GM18511 (cell line): ENCODE measurements around the gene ASXL1.

ENCODE experiments used
- ATAC-seq: cut with Tn5 transposase; IDR thresholded peaks from one replicate; pipeline ENCODE4 v1.9.1; 2021; ENCODE audit warnings: mild to moderate bottlenecking, moderate library complexity; ENCODE audit not compliant: unreplicated experiment

ASXL1 gene

DNA sequence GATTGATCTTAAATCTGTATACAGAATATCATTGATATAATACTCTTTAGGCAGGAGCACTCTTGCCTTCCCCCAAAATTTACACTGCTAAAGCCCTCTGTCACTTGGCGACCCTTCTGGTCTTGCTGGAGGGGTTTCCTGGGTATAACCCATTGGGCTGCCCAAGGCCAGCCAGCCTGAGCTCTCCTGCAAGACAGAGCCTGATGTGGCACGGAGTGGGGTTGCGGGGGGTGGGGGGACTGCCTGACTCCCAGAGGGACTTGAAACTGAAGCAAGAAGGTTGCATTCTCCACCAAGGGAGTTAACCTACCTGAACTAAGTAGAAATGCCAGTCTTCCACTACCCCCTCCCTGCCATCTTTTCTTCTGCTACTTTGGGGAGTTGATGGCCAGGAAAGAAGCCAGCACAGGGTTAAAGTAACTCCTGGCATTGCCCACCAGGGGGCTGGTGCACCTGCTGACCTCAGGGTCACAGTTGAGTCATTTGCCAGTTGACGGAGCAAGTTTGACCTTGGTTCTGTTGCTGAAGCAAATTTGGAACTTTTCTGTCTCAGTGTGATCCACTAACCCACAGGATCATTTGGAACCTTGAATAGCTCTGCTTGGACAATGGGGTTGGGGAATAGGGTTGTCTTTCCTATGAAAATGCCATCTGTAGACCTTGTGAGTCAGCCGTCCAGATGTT lies 79.4 kb downstream of the ASXL1 start:
- ATAC-seq, result no peak

DNA sequence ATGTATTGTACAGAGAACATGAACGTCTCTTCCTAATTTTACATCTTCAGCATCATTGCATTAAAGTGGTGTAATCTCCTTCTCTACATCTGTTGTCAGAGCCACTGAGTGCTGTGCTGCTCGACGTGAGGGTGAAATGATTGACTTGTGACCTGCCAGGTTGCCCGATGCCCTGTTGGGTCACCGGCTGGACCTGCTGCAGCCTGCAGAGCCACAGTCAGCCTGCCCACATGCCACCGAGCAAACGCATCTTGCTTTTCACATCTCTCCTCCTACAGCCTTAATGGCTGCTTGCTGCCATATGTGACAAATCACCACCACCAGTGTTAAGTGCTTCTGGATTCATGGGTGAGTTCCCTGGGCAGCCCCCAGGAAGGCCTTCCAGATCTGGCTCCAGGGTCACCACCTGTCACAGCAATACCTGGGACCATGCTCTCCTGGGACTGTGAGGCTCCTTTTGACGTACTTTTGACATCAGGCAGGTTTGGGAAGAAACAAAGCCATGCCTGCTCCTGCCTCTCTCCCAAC lies 80.3 kb downstream of the ASXL1 start:
- no peak for ATAC-seq

DNA sequence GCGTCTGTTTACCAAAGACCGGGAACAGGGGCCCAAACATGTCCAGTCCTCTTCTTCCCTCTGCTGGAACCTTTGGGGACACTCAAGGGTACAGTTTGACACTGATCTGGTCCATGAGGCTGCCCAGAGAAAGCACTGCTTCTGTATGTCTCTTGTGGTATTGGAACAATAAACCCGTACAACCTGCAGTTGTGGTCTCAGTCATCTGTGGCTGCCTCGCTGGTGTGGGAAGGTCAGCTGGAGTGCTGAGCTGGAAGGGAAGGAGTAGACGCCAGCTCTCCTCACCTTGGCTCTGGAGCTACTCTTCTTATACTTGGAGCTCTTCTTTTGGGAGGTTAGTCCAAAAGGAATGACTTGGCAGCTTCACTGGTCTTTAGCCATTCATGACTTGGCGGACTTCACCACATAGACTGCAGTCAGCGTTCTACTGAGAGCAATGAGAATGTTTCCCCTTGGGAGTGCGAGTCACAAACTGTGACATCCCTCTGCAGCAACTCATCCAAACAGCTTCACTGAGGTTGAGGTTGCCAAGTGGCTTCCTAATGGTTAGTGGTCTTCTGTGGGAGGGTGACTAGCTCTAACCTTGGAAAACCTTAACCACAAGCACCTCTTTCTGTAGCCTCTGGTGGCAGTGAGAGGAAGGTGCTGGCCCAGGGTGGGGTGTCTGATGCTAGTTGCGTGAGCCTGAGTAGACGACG lies 81.2 kb downstream of the ASXL1 start:
- no peak for ATAC-seq

DNA sequence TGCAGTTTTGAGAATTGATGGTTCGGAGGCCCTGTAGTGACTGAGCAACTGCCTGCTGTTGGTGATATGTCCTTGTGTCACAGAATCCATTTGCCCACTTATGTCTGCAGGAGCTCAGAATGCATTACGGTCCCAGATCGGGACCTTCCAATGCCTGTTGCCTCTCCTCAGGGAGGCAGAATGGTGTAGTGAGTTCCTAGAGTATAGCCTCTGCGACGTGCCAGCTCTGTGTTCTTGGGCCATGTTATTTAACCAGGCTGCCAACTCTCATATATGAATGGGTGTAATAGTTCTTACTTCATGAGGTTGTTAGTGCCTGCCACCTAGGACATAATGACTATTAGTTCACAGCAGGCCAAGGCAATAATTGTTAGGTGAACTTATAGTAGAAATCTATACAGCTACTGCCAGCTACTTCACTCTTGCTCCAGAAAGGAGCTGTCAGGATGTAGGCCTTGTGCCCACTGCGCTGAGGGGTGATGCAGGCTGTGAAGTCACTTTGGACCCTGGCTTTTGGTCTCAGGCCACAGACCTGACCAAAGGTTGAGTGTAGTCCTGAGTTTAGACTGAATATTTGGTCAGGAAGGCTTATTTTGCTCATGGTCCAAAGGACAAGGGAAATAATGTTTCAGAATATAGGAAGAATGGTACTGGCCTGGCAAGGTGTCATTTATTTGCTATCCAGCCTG lies 82.1 kb downstream of the ASXL1 start:
- ATAC-seq, result no peak

DNA sequence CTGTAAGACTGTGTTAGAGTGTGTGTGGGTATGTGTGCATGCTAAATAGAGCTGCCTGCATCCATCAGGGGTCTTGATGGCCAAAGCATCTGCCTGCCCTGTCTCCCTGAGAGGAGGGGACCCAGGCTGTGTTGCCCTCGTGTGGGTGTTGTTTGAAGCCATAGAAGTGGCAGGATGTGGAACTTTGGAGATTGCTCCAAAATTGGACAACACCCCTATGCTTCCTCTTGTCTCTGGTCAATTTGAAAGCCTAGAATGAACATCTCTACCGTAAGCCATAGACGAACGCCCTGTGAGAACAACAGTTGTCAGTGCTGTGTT lies 82.6 kb downstream of the ASXL1 start:
- no peak for ATAC-seq

DNA sequence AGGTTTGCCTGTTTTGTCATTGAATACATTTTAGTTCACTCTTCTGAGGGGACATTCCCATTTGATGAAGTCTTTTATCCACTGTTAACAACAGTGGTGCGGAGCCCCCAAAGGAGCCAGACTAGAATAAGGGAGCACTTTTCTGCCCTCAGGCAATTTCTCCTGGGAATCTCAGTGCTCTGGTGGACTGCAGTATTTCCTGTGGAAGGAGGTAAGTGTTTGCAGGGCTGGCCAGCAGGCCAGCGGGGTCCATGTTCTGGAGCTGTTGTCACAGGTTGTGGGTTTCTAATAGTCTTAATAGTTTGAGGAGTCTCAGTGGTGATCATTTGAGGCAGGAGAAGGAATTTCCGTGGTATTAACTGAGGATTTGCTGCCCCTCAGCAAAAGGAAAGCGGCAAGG lies 83.5 kb downstream of the ASXL1 start:
- no peak for ATAC-seq

DNA sequence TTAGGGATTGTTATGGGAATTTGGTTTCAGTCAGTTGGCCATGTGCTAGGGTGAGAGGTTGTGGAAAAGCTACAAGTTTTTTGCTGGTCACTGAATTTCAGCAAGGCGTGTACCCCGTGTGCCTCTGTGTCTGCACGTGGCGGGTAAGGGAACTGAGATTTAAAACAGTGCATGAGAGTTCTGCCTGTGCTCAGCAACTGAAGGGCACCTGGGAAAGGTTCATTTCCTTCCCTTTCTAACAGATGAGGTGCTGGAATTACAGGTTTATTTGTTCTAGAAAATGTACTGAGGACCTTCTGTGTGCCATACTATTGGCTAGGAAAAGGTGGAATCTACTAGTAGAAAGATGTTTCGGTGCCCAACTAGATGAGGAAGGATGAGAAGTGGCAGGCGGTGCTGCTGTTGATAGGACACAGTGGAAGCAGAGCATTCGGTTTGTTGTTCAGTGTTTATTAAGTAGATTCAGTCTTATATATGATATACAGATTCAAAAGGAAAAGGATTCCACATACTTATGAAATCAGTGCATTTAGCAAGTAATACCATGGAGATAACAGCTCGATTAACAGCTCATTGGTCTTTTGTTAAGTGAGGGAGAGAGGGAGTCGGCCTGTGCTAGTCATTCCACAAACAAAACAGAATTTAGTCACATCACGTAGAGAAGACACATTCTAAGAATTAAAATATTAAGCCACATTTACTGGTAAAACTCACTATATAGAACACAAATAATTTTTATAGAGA lies 84.7 kb downstream of the ASXL1 start:
- no peak for ATAC-seq

DNA sequence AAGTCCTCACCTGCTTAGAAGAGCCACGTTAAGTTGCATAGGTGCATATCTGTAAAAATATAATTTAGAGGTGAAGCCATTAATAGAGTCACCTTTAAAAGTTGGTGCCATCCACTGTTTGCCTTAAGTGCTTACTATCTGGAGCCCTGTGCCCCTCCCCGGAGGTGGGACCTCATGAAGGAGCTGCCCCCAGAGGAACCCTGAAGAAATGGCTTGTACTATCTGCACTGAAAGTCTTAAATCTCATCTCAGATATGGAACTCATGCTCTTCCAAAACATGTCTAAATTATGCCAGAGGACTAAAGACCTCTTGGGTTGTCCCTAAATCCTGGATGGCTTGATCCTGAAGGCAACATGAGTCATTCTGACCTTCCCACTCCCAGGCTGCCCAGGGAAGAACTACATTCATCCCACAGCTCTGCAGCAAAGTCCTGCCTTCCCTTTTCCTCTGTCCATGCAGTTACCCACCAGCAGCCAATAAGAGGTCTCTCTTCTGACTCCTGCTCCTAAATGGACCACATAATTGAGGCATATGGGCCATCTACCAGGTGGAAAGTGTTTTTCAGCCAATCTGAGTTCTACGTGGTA lies 85.3 kb downstream of the ASXL1 start:
- ATAC-seq, result no peak

DNA sequence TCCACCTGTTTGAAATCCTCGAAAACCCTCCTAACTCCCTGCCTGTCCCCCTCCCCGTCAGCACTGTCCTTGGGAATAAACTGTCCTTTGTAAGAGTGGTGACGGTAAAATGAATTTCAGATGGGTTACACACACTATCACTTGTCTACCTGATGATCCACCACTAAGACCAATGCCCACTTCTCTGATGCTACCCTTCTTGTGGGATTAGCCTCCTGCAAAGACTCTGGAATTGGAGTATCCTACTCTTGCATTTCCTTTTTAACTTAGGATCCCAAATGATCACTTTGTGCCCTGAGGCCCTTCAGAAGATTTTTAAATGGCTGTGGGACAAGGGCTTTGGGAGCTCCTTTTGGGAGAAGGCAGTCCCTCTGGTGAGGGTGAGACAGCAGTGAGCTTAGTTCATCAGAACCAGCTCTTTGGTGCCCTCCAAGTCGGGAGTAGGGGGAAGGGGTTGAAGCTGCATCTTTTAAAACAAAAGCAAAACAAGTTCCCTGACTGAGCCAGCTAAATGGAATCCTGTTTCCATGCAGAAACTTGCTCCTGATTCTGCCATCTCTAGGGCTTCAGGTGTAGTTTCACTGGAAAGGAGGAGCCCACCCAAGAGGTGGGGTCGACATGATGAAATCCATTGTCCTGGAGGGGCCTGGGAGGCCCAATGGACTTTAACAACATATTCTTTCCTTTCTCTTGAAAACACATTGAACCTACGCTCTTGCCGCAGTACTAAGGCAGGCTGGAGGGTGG lies 86.5 kb downstream of the ASXL1 start:
- ATAC-seq, result no peak

DNA sequence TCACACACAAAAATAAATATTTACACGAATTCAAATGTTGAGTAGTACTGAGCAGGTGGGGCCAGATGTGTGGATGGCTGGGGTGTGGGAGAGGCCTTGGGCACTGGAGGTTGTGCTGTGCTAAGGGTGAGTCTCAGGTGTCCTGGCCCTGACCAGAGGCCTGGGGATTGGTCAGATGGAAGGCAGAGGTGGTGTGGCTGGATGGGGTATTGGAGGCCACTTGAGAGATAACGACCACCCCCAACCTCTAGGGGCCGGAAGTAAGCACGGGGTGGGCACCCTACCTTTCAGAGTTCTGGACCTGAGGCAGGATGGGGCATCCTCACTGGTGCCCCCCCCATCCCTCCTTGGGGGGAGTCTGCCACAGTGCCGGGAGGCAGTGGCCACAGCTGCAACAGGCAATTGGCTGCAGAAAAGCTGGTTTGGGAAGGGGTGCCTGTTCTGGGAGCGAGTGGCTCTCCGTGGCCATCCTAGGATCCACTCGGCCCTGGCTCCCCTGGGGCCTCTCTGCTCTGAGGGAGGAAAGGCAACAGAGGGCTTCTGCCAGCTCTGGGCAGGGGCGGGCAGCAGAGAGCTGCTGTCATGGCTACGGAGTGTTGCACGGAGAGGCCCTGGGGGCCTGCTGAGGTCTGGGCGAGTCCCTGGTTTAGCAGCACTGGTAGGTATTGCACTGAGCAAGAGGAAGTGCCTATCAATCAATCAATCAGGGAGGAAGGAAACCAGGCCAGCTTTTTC lies 87.6 kb downstream of the ASXL1 start:
- ATAC-seq, result peak; percentile 72

DNA sequence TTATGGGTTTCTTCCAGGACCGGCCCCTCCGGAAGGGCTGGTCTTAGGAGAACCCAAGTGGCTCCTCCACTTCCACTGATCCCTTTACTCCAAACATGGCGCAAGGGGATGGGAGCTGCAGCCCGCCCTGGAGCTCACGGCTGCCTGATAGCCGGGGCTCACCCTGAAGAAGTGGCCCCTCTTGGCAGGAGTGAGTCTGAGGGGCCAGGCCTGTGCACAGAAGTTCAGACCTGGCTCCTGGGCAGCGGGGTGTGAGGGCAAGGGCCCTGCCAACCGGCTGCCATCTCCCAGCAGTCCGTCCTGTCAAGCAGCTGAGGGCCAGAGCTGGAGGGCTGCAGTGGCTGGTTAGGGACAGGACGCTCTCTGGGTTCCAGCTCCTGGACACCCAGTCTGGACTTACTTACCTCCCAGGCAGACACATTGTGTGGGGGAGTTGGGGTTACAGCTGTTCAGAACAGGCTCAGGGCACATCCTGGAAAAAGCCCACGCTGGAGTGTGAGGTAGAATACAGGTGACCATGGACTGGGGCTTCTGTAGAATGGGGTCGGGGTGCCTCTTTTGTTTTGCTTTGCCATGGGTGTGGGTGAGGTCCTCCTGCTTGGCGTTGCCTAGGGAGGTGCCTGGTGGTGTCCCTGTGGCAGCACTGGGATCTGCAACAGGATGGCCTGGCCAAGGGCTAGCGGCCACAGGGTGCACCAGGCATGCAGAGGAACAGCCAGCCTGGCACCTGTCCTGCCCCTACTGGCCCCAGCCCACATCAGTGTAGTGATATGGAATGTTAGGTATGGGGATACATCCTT lies 88.4 kb downstream of the ASXL1 start:
- ATAC-seq, result no peak

DNA sequence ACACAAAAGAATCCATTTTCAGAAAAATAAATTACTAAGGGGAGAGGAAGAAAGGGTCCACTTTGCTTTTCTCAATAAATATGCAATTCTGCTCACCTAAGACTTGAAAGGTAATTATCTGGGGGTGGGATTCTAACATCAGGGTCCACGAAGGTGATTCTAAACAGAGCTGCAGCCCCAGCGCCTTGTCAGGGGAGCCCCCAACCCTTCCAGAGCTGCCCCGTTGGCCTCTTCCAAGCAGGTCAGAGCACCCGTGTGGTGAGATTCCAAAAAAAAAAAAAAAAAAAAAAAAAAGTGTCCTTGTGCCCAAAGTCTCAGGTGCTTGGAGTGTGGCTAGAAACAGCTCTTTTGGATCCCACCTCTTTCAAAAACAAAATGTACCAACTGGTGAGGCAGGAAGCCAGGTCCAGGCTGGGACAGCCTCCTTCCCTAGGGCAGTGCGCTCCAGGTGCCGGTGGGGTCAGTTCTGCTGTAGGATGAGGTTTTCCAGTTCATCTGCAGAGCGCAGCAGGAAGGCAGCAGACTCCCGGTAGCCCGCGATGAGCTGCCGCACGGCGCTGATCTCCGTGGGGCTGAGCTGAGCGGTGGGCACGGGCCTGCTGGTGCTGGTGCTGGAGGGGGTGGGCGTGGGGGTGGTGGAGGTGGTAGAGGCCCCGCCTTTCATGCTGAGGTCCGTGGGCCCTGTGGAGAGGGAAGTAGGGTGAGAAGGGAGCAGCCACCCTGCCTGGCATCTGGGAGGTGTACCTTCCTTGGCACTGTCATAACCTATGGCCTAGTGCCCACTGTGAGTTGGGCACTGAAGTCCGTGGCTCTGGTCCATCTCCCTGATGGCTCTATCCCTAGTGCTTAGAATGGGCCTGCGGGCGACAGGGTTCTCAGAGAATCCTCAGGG lies 89.3 kb downstream of the ASXL1 start:
- no peak for ATAC-seq

DNA sequence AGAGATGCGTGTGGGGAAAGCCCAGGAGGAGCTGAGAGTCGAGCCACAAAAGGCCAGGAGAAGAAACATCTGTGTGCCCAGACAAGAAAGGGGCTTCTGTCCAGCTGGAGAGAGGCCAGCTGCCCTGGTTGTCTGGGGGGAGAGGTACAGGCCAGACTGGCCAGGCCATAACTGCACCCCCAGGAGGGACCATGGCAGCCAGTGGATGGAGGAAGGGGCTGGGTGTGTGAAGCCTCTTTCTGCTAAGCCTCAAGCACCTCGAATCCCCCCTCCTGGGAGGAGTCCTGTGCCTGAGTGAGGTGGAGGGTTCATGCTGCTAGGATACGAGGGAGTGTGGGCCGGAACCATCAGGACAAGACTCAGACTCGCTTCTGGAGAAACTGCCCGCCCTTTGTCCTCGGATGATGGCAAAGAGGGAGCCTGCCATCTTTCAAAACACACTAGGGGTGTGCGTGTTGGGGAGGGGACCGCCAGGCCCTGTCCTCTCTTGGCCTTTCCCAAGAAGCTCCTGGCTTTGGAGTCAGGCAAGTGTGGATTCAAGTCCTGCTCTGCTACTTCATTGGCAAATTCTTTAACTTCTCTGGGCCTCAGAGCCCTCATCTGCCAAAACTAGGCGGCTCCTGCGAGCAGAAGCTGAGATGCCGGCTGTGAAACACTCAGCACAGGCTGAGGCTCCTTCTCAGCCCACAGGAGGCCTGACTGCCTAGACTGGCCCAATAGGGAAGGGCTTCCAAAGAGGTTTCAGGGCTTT lies 90.3 kb downstream of the ASXL1 start:
- no peak for ATAC-seq

DNA sequence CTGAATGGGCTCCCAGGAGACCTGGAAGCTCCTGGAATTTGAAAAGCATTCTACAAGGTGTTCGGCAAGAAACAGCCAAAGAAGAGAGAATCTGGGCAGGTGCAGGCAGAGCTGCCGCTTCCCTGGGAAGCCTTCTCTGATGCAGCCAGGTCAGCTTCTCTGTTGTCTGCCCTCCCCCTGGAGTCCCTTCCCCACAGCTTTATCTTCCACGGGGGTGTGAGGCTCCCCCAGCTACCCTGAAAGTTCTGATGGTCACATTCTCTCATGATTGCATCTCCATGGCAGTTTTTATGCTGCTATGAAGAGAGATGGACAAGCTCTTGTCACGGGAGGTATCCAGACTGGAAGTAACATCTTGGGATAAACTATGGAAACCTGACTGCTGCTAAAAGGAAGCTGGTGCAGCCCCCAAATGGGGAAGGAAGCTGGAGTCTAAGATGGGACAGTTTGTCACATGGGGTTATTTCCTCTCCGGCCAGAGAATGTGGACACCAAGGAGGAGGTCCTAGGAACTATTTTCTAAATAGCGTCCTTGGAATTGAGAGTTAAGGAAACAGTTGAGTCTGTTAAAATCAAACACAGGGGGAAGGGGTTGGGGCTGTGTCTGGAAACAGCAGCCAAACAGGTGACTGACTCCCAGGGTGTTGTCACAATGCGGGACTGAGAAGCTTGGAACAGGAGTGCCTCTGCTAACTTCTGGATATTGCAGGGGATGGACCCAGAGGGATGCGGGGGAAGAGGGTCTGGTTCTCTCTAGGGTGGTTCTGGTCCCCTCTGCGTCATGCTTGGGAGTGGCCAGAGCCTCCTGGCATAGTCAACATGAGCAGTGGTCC lies 91.1 kb downstream of the ASXL1 start:
- no peak for ATAC-seq

DNA sequence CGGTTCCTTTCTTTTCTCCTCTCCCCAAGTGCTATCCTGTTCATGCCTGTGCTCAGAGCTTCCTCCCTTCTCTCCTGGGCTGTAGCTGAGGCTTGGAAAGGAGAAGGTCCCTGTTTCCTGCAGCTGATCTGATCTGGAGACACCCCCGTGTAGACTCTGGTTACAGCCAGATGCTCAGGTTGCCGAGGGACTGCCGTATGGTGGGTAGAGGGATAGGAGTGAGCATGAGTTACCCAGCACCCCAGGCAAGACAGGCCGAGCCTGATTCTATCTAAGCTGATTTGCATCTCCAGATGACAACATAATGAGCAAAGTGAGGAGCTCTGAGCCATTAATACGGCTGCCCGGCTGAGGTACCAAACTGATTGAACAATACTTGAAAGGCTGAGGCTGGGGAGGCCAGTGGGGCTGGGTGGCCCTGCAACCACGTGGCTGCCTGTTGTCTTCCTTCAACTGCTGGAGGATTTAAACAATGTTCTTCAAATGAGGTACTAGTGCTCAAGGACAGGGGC lies 91.8 kb downstream of the ASXL1 start:
- no peak for ATAC-seq

DNA sequence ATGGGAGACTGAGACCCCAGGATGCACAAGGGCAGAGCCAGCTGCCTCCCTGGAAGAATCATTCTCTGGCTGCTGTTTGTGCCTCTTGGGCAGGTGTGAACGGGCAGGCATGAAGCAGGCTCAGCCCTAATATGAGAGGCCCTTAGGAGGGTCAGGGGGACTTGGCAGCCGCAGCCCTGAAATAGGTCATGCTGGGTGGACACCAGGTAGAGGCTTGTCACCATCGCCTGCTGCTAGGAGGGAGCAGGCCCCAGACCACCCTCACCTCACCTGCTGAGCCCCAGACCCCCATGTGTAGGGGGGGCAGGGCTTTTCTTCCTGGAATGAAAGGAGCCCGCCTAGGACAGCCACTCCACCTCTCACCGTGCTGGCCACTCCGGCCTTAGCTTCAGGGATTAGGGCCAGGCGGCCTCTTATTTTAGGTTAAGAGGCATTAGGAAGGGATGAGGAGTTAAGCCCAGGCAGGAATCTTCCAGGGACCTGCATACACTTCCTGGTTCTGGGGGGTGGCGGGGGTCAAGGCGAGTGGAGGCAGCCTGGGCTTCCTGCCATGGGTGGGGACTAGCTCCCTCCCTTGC lies 92.4 kb downstream of the ASXL1 start:
- ATAC-seq, result no peak
